ENCODE data around the gene RYR2.
"Not testable (repeated sequence)": the region's sequence is repeated elsewhere in the genome, so short reads cannot be mapped to it uniquely, and the experiment has no call there.

DNA sequence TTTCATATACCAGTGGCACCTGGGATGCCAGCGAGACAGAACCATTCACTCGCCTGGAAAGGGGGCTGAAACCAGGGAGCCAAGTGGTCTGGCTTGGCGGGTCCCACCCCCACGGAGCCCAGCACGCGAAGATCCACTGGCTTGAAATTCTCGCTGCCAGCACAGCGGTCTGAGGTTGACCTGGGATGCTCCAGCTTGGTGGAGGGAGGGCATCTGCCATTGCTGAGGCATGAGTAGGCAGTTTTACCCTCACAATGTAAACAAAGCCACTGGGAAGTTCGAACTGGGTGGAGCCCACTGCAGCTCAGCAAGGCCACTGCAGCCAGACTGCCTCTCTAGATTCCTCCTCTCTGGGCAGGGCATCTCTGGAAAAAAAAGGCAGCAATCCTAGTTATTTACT is 778.6 kb downstream of the RYR2 start:
- TF ChIP-seq, protein P1, sequence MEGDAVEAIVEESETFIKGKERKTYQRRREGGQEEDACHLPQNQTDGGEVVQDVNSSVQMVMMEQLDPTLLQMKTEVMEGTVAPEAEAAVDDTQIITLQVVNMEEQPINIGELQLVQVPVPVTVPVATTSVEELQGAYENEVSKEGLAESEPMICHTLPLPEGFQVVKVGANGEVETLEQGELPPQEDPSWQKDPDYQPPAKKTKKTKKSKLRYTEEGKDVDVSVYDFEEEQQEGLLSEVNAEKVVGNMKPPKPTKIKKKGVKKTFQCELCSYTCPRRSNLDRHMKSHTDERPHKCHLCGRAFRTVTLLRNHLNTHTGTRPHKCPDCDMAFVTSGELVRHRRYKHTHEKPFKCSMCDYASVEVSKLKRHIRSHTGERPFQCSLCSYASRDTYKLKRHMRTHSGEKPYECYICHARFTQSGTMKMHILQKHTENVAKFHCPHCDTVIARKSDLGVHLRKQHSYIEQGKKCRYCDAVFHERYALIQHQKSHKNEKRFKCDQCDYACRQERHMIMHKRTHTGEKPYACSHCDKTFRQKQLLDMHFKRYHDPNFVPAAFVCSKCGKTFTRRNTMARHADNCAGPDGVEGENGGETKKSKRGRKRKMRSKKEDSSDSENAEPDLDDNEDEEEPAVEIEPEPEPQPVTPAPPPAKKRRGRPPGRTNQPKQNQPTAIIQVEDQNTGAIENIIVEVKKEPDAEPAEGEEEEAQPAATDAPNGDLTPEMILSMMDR (conservative IDR thresholded peaks at IDR 0.05; ENCODE audit: low read depth, low read length) = not testable (repeated sequence)
- TF ChIP-seq EZH2 (IDR thresholded peaks at IDR 0.05; ENCODE audit: borderline replicate concordance, low read depth, low read length, poor library complexity, severe bottlenecking) = not testable (repeated sequence)

Data from A673 (cell line).